GM13976 (cell line): ENCODE results near the gene FKBP14.

Experiments used
- DNase-seq: peaks from one replicate; pipeline ENCODE4 v3.0.0; 2012; ENCODE audit warnings: low spot score
- CTCF ChIP-seq: IDR thresholded peaks from 2 replicates; pipeline ENCODE4 v1.5.1; 2012; ENCODE audit warnings: borderline replicate concordance, mild to moderate bottlenecking; ENCODE audit not compliant: insufficient read depth; ENCODE audit errors: extremely low read depth, missing control alignments, control extremely low read depth
- in situ Hi-C: fragments of 300-500 bp; cut with MboI; formaldehyde crosslinking; loops from one replicate; pipeline ENCODE4 v1.12.0; 2022; ENCODE audit warnings: low sequenced_read_pairs, mixed read lengths, inconsistent platforms; ENCODE audit not compliant: unreplicated experiment

The FKBP14 gene

DNA sequence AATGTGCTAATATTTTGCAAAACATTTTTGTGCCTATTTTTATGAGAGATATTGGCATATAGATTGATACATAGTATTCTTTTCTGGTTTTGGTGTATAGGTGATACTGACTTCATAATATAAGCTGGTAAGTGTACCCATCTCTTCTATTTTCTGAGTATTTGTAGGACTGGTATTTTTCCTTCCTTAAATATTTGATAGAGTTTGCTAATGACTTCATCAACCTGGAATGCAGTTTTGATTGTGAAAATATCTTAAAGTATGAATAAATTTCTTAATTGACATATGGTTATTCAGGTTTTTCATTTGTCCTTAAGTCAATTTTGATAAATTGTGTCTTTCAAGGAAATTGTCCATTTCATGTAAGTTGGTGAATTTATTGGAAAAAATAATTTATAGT is 30.9 kb downstream of the FKBP14 start:
- TF ChIP-seq CTCF = no peak
- in situ Hi-C loops = no loop called here
- no peak for DNase-seq

DNA sequence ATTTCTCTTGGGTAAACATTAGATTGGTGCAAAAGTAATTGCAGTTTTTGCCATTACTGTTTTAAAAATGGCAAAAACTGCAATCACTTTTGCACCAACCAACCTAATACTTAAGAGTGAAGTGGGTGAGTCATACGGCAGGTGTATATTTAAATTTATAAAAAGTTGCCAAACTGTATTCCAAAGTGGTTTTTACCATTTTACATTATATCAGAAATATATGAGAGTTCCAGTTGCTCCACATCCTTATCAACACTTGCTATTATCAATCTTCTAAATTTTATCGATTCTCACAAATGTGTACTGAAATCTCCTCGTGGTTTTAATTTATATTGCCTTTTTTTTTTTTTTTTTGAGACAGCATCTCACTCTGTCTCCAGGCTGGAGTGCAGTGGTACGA is 33.4 kb downstream of the FKBP14 start:
- DNase-seq = no peak
- no peak for TF ChIP-seq CTCF
- in situ Hi-C loops = no loop called here

DNA sequence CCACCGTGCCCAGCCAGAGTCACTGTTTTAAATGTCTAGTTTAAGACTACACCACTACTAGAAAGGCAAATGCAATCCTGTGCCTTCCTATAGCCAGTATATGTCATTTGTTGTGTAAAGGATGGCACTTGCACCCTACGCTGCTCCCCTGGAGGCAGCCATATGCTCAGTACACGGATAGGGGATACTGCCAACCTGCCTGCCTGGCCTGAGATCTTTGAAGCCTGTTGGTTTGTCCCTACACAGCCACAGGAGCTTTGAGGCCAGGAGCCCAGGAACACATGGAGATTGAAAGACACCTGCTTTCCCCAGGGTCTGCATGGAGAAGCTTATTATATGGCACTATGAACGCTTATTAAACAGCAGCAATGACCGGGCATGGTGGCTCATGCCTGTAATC is 34.6 kb downstream of the FKBP14 start:
- TF ChIP-seq CTCF = no peak
- DNase-seq = no peak
- in situ Hi-C loops = no loop called here

DNA sequence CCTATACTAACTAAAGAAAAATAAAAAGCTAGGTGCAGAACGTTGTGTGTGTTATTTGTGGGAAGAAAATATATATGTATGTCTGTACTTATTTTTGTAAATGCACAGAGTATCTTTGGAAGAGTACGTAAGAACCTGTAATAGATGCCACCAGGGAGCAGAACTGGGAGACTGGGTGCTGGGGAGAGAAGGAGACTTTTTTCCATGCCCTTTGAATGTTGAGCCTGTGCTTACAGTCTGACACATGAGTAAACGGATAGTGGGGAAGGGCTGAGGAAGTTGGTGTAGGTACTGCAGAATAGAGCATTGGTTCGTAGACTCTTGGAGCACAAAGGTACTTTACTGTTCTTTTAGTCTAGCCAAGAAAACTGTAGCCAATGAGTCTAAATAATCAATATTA is 35.6 kb downstream of the FKBP14 start:
- in situ Hi-C loops = no loop called here
- DNase-seq = no peak
- no peak for TF ChIP-seq CTCF

DNA sequence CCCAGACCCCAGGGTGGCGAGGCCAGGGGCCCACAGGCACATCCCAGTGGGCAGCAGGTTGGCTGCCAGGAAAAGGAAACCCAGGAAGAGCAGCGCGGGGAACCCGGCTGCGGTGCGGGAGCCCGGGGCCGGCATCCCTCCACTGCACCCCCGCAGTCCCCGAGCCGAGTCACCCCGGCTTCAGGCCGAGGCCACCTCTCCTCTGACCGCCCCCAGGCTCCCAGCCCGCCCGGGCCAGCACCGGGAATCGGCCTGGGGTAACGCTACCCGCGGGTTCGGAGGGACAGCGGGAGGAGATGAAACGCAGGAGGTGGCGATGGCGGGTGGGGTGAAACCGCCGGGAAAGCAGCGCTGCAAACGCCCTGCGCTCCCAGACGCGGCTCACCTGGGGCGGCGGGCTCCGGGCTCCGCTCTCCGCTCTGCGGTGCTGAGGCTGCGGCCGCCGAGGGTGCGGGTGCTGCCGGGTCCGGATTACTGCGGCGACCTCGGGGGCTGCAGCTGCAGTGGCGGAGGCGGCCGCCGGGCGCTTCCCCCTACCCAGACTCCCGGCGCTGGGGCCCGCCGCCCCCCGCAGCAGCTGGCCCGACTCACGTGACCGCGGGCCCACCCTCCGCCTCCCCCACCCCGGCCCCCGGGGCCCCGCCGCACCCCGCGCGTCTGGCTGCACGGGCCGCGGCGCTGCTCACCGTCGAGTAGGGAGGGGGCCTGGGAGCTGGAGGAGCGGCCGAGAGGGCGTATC is 37.1 kb downstream of the FKBP14 start, which contains the start of gene SCRN1:
Gene SCRN1, minus strand, starts transcription at position 545 of the 739 bp plus-strand sequence. CDS start 20,734 bp downstream, outside the sequence.
- TF ChIP-seq CTCF = no peak
- in situ Hi-C loops = no loop called here
- peak; percentile 87 for DNase-seq

DNA sequence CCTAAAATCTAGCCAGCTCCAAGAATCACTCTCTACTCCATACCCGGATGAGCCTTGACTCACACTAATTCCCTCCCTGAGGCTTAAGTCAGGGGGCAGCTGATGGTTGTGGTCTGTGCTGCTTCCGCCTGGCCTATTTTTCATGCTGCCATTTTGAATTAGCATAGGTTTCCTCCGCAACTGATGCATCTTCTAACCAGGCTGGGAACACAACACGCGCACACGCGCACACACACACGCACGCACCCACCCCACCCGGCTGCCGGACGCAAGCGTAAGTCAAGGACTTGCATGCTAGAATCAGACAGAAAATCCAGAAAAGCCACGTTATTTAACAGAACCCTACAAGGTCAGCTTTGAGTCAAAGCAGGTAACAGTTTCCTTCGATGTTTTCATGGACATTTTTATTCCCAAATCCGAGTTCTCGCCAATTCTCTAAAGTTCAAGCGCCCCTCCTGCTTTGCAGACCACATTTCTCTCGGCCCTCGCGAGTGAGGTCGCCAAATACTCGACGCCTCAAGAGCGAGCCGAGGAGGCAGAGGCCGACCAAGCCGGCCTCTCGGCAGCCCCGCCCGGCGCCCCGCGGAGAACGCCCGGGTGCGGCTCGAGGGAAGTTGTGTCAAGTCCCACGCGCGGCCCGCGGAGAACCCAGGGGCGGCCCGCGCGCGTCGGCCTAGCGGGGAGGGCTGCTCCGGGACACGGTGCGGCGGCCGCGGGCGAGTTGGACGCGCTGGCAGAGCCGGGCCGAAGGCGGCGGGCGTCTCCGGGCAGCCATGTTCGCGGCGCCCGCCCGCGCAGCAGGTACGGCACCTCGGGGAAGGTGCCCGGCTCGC is 37.9 kb downstream of the FKBP14 start:
- no peak for TF ChIP-seq CTCF
- DNase-seq = peak; percentile 74
- in situ Hi-C loops = no loop called here
